Measurements from ENCODE around the gene ATP1B4. TPM values are rescaled to one million over a fixed set of nuclear protein-coding genes. Genes with fewer than 3 reads are reported as not detected.

ATP1B4 gene
- polyA plus RNA-seq, 3 donors, result 0.01 TPM; not detected in 2

DNA sequence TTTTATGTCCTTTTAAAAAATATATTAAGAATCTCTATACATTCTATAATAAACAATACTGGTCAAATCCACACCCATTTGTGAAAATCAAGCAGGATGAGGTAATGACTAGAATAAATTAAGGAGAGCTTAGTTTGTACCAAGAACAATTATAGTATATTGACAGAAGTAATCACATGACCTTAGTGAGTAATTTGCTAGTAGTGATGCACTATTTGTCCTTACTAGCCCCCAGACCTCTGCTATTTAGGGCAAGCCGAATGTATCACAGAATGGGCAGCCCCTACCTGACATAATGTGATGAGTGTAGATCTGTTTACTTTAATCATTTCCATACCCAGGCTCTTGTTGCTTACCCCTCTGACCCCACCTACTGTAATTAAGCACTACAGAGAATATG, 15.8 kb downstream of the ATP1B4 start:
- no peak overlapping the region for H3K4me3 Mint-ChIP-seq
- H3K36me3 Mint-ChIP-seq, result no peaks in the 10 kb centered on the region
- Histone ChIP-seq H3K9ac (ENCODE audit: insufficient read depth, low read length, poor library complexity, severe bottlenecking) (no peak overlapping the region), H4K20me1 (ENCODE audit: insufficient read depth, low read length) (no peaks in the 10 kb centered on the region), H3K27ac (ENCODE audit: low read depth in 1 of 2, low read length in 2 of 2) (no peak overlapping the region), H3K4me3 (replicated peaks in 1 of 3; ENCODE audit: low read depth in 2 of 3, low read length in 3 of 3) (no peak overlapping the region), H3K36me3 (replicated peaks in 1 of 2; ENCODE audit: control insufficient read depth in 1 of 2, insufficient read depth in 2 of 2, low read length in 2 of 2) (no peaks in the 10 kb centered on the region), H3K4me1 (ENCODE audit: control insufficient read depth in 1 of 2, insufficient read depth in 2 of 2, low read length in 2 of 2) (no peaks in the 10 kb centered on the region), H3K9me3 (replicated peaks in 1 of 2; ENCODE audit: control insufficient read depth in 1 of 2, insufficient read depth in 1 of 2, low read length in 2 of 2) (no peaks in the 10 kb centered on the region), H3K79me2 (ENCODE audit: insufficient read depth, low read length) (no peaks in the 10 kb centered on the region), H2AFZ (ENCODE audit: insufficient read depth, low read depth, low read length, poor library complexity, severe bottlenecking) (no peak overlapping the region), H3K27me3 (ENCODE audit: control insufficient read depth in 2 of 2, insufficient read depth in 2 of 2, low read length in 2 of 2) (no peaks in the 10 kb centered on the region), H3K4me2 (replicated peaks; ENCODE audit: extremely low read depth, low read length, poor library complexity, severe bottlenecking) (no peak overlapping the region)
- TF ChIP-seq, protein P1, sequence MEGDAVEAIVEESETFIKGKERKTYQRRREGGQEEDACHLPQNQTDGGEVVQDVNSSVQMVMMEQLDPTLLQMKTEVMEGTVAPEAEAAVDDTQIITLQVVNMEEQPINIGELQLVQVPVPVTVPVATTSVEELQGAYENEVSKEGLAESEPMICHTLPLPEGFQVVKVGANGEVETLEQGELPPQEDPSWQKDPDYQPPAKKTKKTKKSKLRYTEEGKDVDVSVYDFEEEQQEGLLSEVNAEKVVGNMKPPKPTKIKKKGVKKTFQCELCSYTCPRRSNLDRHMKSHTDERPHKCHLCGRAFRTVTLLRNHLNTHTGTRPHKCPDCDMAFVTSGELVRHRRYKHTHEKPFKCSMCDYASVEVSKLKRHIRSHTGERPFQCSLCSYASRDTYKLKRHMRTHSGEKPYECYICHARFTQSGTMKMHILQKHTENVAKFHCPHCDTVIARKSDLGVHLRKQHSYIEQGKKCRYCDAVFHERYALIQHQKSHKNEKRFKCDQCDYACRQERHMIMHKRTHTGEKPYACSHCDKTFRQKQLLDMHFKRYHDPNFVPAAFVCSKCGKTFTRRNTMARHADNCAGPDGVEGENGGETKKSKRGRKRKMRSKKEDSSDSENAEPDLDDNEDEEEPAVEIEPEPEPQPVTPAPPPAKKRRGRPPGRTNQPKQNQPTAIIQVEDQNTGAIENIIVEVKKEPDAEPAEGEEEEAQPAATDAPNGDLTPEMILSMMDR (IDR thresholded peaks at IDR 0.05), result no peak
- H3K27ac Mint-ChIP-seq, result no peak overlapping the region
- DNase-seq, result no peak
- no CpG with 5 or more reads among the region's 1 CpG for WGBS (ENCODE audit: insufficient coverage)
- H3K9me3 Mint-ChIP-seq, result peaks cover 0 to 4% (median 0%) of the 10 kb centered on the region in 7 donors
- intact Hi-C loops (cut with micrococcal nuclease), result no loop called here
- H3K4me1 Mint-ChIP-seq, result peaks cover 4% of the 10 kb centered on the region
- H3K27me3 Mint-ChIP-seq (ENCODE audit: low read depth in 3 of 3), result peaks cover 0 to 6% (median 0%) of the 10 kb centered on the region in 3 donors

DNA sequence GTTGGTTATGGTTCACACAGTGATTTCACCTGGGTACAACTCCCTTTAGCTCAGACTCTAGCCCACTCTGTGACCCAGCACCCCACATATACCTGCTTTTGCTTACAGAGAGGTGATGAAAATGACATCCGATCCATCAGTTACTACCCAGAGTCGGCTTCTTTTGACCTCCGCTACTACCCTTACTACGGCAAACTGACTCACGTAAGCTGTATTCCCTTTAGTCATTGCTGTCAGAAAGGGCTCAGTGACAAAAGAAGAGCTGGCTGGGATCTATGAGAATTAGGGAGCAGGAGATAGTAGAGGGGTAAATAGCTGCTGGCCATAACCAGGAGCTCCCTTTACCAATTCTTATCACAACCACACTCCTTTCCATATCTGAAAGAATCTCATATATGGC, 16.7 kb downstream of the ATP1B4 start:
- H3K9ac ChIP-seq (ENCODE audit: insufficient read depth, low read length, poor library complexity, severe bottlenecking), result no peak overlapping the region
- no CpG with 5 or more reads among the region's 5 CpGs for WGBS (ENCODE audit: insufficient coverage)
- no peak for DNase-seq
- H3K79me2 ChIP-seq (ENCODE audit: insufficient read depth, low read length), result no peaks in the 10 kb centered on the region
- Mint-ChIP-seq H3K36me3 (no peaks in the 10 kb centered on the region), H3K27me3 (ENCODE audit: low read depth in 3 of 3) (peaks cover 0 to 6% (median 0%) of the 10 kb centered on the region in 3 donors), H3K9me3 (peaks cover 0 to 4% (median 0%) of the 10 kb centered on the region in 7 donors), H3K27ac (no peak overlapping the region), H3K4me3 (no peak overlapping the region), H3K4me1 (peaks cover 3% of the 10 kb centered on the region)
- H3K4me2 ChIP-seq (replicated peaks; ENCODE audit: extremely low read depth, low read length, poor library complexity, severe bottlenecking), result no peak overlapping the region
- no peaks in the 10 kb centered on the region for H3K4me1 ChIP-seq (ENCODE audit: control insufficient read depth in 1 of 2, insufficient read depth in 2 of 2, low read length in 2 of 2)
- H3K36me3 ChIP-seq (replicated peaks in 1 of 2; ENCODE audit: control insufficient read depth in 1 of 2, insufficient read depth in 2 of 2, low read length in 2 of 2), result no peaks in the 10 kb centered on the region
- H2AFZ ChIP-seq (ENCODE audit: insufficient read depth, low read depth, low read length, poor library complexity, severe bottlenecking), result no peak overlapping the region
- no peaks in the 10 kb centered on the region for H4K20me1 ChIP-seq (ENCODE audit: insufficient read depth, low read length)
- no peaks in the 10 kb centered on the region for H3K9me3 ChIP-seq (replicated peaks in 1 of 2; ENCODE audit: control insufficient read depth in 1 of 2, insufficient read depth in 1 of 2, low read length in 2 of 2)
- TF ChIP-seq, protein P1 (IDR thresholded peaks at IDR 0.05), result no peak
- H3K4me3 ChIP-seq (replicated peaks in 1 of 3; ENCODE audit: low read depth in 2 of 3, low read length in 3 of 3), result no peak overlapping the region
- H3K27ac ChIP-seq (ENCODE audit: low read depth in 1 of 2, low read length in 2 of 2), result no peak overlapping the region
- intact Hi-C loops (cut with micrococcal nuclease), result no loop called here
- H3K27me3 ChIP-seq (ENCODE audit: control insufficient read depth in 2 of 2, insufficient read depth in 2 of 2, low read length in 2 of 2), result no peaks in the 10 kb centered on the region
